NT2/D1 (cell line): Measurements from ENCODE around the gene EPHB2.

Experiments used
- SUZ12 ChIP-seq: IDR thresholded peaks from 2 replicates; pipeline ENCODE4 v1.6.1; 2011; ENCODE audit not compliant: insufficient read length, insufficient read depth; ENCODE audit errors: extremely low read depth
- YY1 ChIP-seq: IDR thresholded peaks from 2 replicates; pipeline ENCODE4 v1.6.1; 2011; ENCODE audit not compliant: insufficient read length, insufficient read depth
- ZNF274 ChIP-seq: IDR thresholded peaks from 2 replicates; pipeline ENCODE4 v1.6.1; 2011; ENCODE audit warnings: mild to moderate bottlenecking, low read depth, low read length

GRCh38 chr1:22788254-22788661 lies 77.6 kb downstream of the EPHB2 start:
- no peak for TF ChIP-seq ZNF274
- TF ChIP-seq YY1 = no peak
- TF ChIP-seq SUZ12 = no peak
